PFSK-1 (cell line): ENCODE measurements around the gene APEH.

Source experiments
- FOXP2 ChIP-seq: optimal IDR thresholded peaks from 2 replicates; pipeline ENCODE3; 2011; ENCODE audit warnings: borderline replicate concordance, control low read depth, inconsistent platforms; ENCODE audit not compliant: insufficient read depth; ENCODE audit errors: extremely low read length, extremely low read depth
- POLR2AphosphoS5 ChIP-seq: IDR thresholded peaks from 2 replicates; pipeline ENCODE4 v1.6.1; 2012; ENCODE audit warnings: low read depth, mild to moderate bottlenecking, control low read depth, low read length, moderate library complexity
- SIN3A ChIP-seq: IDR thresholded peaks from 2 replicates; pipeline ENCODE4 v1.6.1; 2012; ENCODE audit warnings: mild to moderate bottlenecking, low read length, moderate library complexity, borderline replicate concordance; ENCODE audit not compliant: insufficient read depth
- TAF1 ChIP-seq: IDR thresholded peaks from 2 replicates; pipeline ENCODE4 v1.6.1; 2012; ENCODE audit warnings: low read length, control low read depth, borderline replicate concordance; ENCODE audit not compliant: insufficient read depth
- TF ChIP-seq, protein P1 (sequence below), 2 experiments: IDR thresholded peaks; 2 replicates each; pipeline versions ENCODE4 v1.6.1 to v1.8.0; 2011 to 2012; ENCODE audit warnings: low read depth in 2 of 2, low read length in 2 of 2, control low read depth in 1 of 2, inconsistent platforms in 1 of 2, mild to moderate bottlenecking in 1 of 2, moderate library complexity in 1 of 2; ENCODE audit not compliant: insufficient read depth in 1 of 2

The APEH gene

DNA sequence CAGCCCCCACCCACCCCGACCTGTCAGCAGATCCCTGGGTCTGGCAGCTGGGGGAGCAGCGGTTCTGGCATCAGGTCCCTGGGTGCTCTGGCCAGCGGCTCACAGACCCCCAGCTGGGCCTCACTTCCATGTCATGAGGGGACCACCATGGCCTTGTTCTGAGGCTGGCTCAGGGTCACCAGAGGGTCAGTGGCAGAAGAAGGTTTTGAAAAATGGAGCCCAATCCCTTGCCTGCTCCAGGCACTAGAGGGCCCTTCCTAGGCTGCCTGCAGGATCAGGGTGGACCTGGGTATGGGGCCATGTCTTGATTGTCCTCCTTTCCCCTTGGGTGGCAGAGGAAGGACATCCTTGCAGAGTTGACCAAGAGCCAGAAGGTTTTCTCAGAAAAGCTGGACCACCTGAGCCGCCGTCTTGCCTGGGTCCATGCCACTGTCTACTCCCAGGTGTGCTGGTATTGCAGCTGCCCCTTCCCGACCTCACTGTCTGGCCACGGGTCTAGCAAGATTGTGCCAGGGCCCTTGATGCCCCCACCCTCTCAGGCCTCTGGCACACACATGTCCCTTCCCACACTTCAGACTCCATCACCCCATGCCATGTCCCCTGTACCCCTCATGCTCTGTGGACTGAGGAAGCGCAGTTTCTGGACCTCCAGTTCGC is 32.4 kb downstream of the APEH start:
- TF ChIP-seq TAF1, result no peak
- TF ChIP-seq, protein P1, sequence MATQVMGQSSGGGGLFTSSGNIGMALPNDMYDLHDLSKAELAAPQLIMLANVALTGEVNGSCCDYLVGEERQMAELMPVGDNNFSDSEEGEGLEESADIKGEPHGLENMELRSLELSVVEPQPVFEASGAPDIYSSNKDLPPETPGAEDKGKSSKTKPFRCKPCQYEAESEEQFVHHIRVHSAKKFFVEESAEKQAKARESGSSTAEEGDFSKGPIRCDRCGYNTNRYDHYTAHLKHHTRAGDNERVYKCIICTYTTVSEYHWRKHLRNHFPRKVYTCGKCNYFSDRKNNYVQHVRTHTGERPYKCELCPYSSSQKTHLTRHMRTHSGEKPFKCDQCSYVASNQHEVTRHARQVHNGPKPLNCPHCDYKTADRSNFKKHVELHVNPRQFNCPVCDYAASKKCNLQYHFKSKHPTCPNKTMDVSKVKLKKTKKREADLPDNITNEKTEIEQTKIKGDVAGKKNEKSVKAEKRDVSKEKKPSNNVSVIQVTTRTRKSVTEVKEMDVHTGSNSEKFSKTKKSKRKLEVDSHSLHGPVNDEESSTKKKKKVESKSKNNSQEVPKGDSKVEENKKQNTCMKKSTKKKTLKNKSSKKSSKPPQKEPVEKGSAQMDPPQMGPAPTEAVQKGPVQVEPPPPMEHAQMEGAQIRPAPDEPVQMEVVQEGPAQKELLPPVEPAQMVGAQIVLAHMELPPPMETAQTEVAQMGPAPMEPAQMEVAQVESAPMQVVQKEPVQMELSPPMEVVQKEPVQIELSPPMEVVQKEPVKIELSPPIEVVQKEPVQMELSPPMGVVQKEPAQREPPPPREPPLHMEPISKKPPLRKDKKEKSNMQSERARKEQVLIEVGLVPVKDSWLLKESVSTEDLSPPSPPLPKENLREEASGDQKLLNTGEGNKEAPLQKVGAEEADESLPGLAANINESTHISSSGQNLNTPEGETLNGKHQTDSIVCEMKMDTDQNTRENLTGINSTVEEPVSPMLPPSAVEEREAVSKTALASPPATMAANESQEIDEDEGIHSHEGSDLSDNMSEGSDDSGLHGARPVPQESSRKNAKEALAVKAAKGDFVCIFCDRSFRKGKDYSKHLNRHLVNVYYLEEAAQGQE (IDR thresholded peaks at IDR 0.05; ENCODE audit: insufficient read depth in 1 of 2, low read depth in 2 of 2, low read length in 2 of 2), result no peak
- TF ChIP-seq SIN3A, result no peak
- TF ChIP-seq POLR2AphosphoS5, result no peak
- TF ChIP-seq FOXP2, result no peak

DNA sequence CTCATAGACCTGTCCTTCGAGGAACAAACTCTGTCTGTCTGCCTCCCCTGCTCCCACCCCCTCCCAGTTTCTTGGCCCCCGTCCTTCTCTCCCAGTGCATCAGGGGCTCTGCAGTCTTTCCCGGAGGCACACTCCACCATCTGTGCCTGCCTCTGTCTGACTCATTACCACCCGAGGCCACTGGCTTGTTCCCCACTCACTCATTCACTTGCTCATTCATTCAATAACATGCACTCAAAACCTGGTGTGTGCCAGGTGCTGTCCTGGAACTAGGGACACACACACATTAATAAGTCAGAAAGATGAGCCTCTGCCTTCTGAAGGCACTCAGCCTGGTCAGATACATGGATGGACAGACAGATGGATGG is 32.9 kb downstream of the APEH start:
- TF ChIP-seq TAF1 (no peak), SIN3A (no peak), FOXP2 (no peak)

DNA sequence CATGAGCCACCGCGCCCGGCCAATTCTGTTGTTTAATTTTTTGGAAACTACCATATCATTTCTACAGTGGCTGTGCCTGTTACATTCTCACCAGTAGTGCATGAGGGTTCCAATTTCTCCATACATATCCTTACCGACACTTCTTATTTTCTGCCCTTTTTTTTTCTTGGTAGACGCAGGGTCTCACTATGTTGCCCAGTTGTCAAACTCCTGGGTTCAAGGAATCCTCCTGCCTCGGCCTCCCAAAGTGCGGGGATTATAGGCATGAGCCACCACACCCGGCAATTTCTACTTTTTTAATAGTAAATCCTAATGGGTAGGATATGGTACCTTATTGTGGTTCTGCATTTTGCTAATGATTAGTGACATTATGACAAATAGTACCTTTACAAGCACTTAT is 35.7 kb downstream of the APEH start:
- TF ChIP-seq, protein P1 (IDR thresholded peaks at IDR 0.05; ENCODE audit: insufficient read depth in 1 of 2, low read depth in 2 of 2, low read length in 2 of 2), result no peak
- TF ChIP-seq FOXP2 (no peak), POLR2AphosphoS5 (no peak), TAF1 (no peak), SIN3A (no peak)

DNA sequence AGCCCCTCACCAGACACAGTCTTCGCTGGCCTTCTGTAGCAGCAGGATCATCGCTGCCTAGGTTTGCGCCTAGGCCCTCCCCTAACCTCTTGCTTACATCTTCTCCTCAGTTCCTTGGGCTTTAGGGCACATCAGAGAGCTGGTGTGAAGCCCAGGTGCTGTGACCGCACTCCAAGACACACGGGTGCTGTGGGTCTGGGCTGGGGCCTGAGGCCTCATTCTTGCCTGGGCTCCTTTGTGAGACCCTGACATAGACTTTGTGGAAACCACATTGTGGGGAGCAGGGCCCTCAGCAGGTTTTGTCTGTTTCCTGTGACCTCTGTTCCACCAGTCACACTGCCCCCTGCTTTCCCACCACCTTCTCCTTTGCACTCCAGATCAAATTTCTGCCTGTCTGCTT is 37.3 kb downstream of the APEH start:
- no peak for TF ChIP-seq SIN3A
- TF ChIP-seq TAF1, result no peak
- TF ChIP-seq, protein P1 (IDR thresholded peaks at IDR 0.05; ENCODE audit: insufficient read depth in 1 of 2, low read depth in 2 of 2, low read length in 2 of 2), result no peak
- no peak for TF ChIP-seq FOXP2
- no peak for TF ChIP-seq POLR2AphosphoS5

DNA sequence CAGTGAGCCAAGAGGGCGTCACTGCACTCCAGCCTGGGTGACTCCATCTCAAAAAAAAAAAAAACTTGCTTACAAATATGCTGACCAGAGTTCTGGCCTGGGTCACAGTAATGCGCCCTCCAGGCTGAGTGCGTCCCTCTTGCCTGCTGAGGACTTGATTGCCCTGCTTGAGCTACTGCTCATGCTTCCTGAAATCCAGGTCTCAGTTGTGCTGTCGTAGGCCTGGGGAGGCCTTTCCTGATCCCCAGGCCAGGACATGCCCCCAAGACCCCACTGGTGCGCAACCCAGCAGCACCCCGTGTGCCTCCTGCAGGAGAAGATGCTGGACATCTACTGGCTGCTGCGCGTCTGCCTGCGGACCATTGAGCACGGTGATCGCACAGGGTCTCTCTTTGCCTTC is 38.0 kb downstream of the APEH start:
- TF ChIP-seq TAF1, result no peak

DNA sequence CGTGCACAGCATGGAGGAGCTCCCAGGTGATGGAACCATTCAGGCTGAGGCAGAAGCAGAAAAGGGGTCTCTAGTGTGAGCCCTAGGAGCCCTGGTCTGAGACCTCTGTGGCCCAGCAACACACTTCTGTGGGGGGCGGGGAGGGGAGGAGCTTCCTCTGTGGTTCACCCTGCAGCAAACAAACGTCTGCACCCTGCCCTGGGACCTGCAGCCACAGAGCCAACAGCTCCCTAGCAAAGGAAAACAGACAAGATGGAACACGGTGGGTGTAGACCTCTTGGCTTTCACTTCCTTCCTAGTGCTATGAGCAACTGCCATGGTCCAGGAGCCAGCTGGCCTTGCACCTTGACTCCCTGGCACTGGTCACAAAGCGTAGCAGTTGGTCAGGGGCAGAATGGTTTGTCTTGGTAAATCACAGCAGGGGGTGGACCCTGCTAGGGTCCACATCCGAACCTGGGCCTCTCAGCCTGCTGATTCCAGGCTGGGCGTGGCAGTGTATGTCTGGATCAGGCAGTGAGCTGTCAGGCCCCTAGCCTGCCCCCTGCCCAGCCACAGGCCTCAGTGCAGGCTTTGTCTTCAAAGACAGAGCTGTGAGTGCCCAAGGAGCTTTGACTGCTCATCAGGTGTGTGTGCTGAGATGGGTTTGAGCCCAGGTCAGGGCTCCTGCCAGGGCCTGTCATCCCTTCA is 38.6 kb downstream of the APEH start:
- TF ChIP-seq SIN3A (no peak), FOXP2 (no peak)
- TF ChIP-seq, protein P1 (IDR thresholded peaks at IDR 0.05; ENCODE audit: insufficient read depth in 1 of 2, low read depth in 2 of 2, low read length in 2 of 2), result no peak
